ENCODE results near the gene ZNF420.

DNA sequence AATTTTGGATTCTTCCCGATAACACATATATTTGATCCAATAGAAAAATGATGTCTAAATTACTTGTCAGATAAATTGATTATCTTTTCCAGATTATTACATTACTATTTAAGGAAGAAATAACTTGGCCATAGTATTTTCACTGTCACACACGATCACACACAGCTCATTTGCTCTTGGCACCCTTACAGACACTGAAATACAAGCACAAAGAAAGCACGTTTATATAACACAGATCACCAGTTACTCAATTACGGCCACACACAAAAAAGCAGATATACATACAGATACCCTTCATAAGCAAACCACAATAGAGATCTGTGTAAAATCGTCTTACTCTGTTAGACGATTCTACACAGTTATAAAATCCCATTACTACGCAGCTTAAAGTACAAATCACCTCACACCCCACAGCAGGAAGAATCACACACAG is 716 bp upstream of the ZNF420 start:
- no peak for TF ChIP-seq YY1 (IDR thresholded peaks at IDR 0.05; ENCODE audit: low read depth)
- no peak for TF ChIP-seq JUND (IDR thresholded peaks at IDR 0.05)
- no peak for TF ChIP-seq TCF12 (IDR thresholded peaks at IDR 0.05)
- no peak for TF ChIP-seq CTCF (IDR thresholded peaks at IDR 0.05)
- no peak for TF ChIP-seq RXRA (IDR thresholded peaks at IDR 0.05; ENCODE audit: borderline replicate concordance, low read depth)
- TF ChIP-seq MAX (IDR thresholded peaks at IDR 0.05; ENCODE audit: low read depth) = no peak
- no peak for TF ChIP-seq REST (IDR thresholded peaks at IDR 0.05; ENCODE audit: low read depth, low read length)
- no peak for TF ChIP-seq TAF1 (IDR thresholded peaks at IDR 0.05; ENCODE audit: borderline replicate concordance, low read depth, low read length)
